GM12878 (cell line): ENCODE results near the gene FAM20A.

Experiments
- ATF2 ChIP-seq: IDR thresholded peaks from 2 replicates; pipeline ENCODE4 v1.6.1; 2012; ENCODE audit warnings: low read length, inconsistent platforms
- CBX5 ChIP-seq: sonication (generic); IDR thresholded peaks from 2 replicates; pipeline ENCODE4 v1.6.1; 2016; ENCODE audit warnings: low read depth, moderate library complexity, mild to moderate bottlenecking, inconsistent platforms
- CTCF ChIP-seq, 3 experiments: IDR thresholded peaks in 2 of 3; conservative IDR thresholded peaks in 1 of 3; 2 replicates each; pipeline ENCODE4 v1.5.1; 2011; ENCODE audit warnings: low read depth in 3 of 3, low read length in 3 of 3, mild to moderate bottlenecking in 3 of 3, control low read depth in 2 of 3, moderate library complexity in 2 of 3, inconsistent platforms in 1 of 3, mixed read lengths in 1 of 3; ENCODE audit not compliant: control insufficient read depth in 2 of 3, insufficient read depth in 1 of 3; ENCODE audit errors: extremely low read depth in 1 of 3
- LARP7 ChIP-seq: fragments of 450-650 bp; IDR thresholded peaks from 2 replicates; pipeline ENCODE4 v1.6.1; 2017; ENCODE audit warnings: mild to moderate bottlenecking
- MTA2 ChIP-seq: fragments of 450-650 bp; IDR thresholded peaks from 2 replicates; pipeline ENCODE4 v1.6.1; 2016; ENCODE audit warnings: low read depth, mild to moderate bottlenecking, moderate library complexity
- POLR2AphosphoS5 ChIP-seq: IDR thresholded peaks from 2 replicates; pipeline ENCODE4 v1.6.1; 2011; ENCODE audit warnings: mild to moderate bottlenecking, low read length, inconsistent platforms
- RAD21 ChIP-seq: IDR thresholded peaks from 2 replicates; pipeline ENCODE4 v1.6.1; 2011; ENCODE audit warnings: mild to moderate bottlenecking, low read depth, low read length, moderate library complexity; ENCODE audit not compliant: insufficient read depth
- RAD51 ChIP-seq: fragments of 450-650 bp; IDR thresholded peaks from 2 replicates; pipeline ENCODE4 v1.6.1; 2016; ENCODE audit warnings: moderate library complexity, mild to moderate bottlenecking, inconsistent platforms
- REST ChIP-seq: IDR thresholded peaks from 2 replicates; pipeline ENCODE4 v1.6.1; 2012; ENCODE audit warnings: mild to moderate bottlenecking, low read depth, low read length
- RFX5 ChIP-seq: IDR thresholded peaks from 2 replicates; pipeline ENCODE4 v1.6.1; 2011; ENCODE audit warnings: low read depth, low read length, improper control_type of control experiment
- SUZ12 ChIP-seq: fragments of 200-600 bp; sonication (generic); IDR thresholded peaks from one replicate; pipeline ENCODE4 v1.6.1; 2018; ENCODE audit warnings: antibody characterized with exemption, mild to moderate bottlenecking; ENCODE audit not compliant: unreplicated experiment
- ZBED1 ChIP-seq: IDR thresholded peaks from 2 replicates; pipeline ENCODE4 v1.6.1; 2016; ENCODE audit warnings: borderline replicate concordance
- ZNF274 ChIP-seq: IDR thresholded peaks from one replicate; pipeline ENCODE4 v1.8.0; 2011; ENCODE audit not compliant: insufficient read length, insufficient read depth

GRCh38 chr17:68591583-68591982 is 9.6 kb downstream of the FAM20A start:
- TF ChIP-seq POLR2AphosphoS5 (no peak), ATF2 (no peak), SUZ12 (no peak), CTCF (IDR thresholded peaks at IDR 0.05 in 2 of 3, conservative IDR thresholded peaks at IDR 0.05 in 1 of 3; ENCODE audit: control insufficient read depth in 2 of 3, extremely low read depth in 1 of 3, insufficient read depth in 1 of 3, low read depth in 3 of 3, low read length in 3 of 3) (no peak), REST (no peak), RFX5 (no peak), RAD51 (no peak), LARP7 (no peak), ZBED1 (no peak), CBX5 (no peak), ZNF274 (no peak), RAD21 (no peak), MTA2 (no peak)
